D341Med (cell line): ENCODE measurements around the gene PJVK.
A peak's percentile ranks its signal among the peaks of the same experiment; 100 is the strongest.

Experiments used
- DNase-seq: peaks from one replicate; pipeline ENCODE4 v3.0.0; 2012; ENCODE audit warnings: low spot score

Gene PJVK

GRCh38 chr2:178480227-178481181 lies 29.3 kb downstream of the PJVK start, which contains the start of gene PLEKHA3:
Gene PLEKHA3 (plus strand): TSS chr2:178480457. CDS start chr2:178480870, 413 bp downstream.
- peak; percentile 90 for DNase-seq

DNA sequence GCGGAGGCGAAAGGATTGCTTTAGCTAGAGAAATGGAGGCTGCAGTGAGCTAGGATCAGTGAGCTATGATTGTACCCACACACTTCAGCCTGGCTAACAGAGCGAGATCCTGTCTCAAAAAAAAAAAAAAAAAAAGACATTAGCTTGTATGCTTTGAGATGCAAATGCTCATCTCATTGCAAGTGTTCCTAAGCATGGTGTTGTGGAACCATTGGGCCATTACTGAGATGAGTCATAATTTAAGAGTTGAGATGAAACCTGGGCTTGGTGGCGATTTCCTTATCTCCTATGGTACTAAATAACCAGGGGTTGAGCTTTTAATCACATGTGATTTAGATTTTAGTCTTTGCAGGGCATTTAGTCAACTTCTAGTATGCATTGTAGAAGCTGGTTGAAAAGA lies 31.3 kb downstream of the PJVK start:
- DNase-seq: no peak

- DNase-seq: no peak
Measured at GRCh38 chr2:178484245-178485041, 33.3 kb downstream of the PJVK start.

GRCh38 chr2:178485356-178485755 lies 34.2 kb downstream of the PJVK start:
- no peak for DNase-seq

GRCh38 chr2:178491612-178492011 lies 40.4 kb downstream of the PJVK start:
- DNase-seq: no peak

- DNase-seq: no peak
Measured at GRCh38 chr2:178496049-178496448, 44.9 kb downstream of the PJVK start.

DNA sequence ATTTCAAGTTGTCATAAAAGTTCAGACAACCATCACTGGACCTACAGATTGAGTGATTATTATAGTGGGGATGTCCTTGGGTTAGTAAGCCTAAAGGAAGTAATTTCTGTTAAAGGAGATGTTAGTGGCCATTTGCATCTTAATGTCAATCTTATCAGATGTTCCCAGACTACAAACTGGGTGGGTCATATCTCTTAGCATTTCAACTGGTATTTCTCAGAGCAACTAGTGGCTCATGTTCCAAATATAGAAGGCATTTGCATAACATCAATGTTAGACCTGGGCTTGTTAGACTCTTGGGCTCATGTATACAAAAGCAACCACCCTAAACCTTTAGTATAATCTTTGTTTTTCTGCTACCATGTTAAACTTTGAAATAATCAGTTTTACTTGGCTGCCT lies 47.0 kb downstream of the PJVK start:
- DNase-seq: no peak

- no peak for DNase-seq
Measured at GRCh38 chr2:178499640-178500039, 48.5 kb downstream of the PJVK start.

- DNase-seq: no peak
Measured at GRCh38 chr2:178502751-178503150, 51.6 kb downstream of the PJVK start.

DNA sequence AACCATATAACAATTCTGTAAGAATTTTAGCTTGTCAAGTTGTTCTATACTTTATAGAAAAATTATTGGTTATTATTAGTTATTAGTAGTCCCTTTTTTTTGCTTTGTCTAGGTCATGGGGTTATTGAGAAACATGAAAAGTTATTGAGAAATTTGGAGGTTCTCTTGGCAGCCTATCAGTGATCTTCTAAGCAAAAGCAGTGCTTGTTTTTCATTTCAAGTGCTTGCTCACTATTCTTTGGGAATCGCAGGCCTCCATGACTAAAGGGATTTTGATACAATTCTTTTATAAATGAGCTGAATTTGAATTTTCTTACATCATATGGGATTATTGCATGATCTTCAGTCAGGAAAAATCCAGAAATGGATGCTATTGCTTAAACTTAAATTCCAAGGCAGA lies 54.9 kb downstream of the PJVK start:
- DNase-seq: no peak

- DNase-seq: no peak
Measured at GRCh38 chr2:178506524-178506923, 55.3 kb downstream of the PJVK start.

- no peak for DNase-seq
Measured at GRCh38 chr2:178506949-178507348, 55.8 kb downstream of the PJVK start.

DNA sequence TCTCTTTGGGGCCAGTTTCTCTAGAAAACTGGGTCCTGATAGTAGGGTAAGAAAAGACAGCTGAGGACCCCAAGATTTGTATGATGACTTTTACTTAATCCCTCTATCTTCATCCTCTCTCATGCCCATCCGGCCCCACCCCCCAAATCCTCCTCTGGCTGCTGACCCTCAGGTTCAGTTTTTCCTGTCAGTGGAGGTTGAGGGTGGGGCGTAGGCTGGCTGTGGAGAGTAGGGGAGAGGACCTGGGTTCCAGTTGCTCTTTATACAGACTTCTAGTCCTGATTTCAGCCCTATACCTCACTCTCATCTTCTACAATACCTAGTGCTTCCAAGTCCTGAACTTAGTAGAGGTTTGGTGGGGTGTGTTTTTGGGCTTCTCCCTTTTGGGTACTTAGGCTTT lies 57.5 kb downstream of the PJVK start:
- no peak for DNase-seq

DNA sequence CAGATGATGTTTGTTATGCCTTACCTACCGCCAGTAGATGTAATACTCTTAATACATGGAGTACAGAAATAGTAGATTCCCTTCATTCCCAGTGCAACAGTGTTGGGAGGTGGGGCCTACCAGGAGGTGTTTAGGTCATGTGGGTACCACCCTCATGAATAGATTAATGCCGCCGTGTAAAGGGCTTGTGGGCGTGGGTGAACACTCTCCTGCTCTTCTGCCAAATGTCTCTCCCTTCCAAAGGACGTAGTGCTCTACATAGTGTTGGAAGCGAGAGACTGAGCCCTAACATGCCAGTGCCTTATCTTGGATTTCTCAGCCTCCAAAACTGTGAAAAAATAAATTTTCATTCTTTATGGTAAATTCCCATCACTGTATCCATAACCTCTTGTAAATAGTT lies 59.2 kb downstream of the PJVK start:
- DNase-seq: no peak
